SK-N-MC (cell line): ENCODE results near the gene KLF1.

ENCODE experiments used
- EZH2 ChIP-seq: fragments of 200-600 bp; sonication (generic); IDR thresholded peaks from one replicate; pipeline ENCODE4 v1.6.1; 2017; ENCODE audit warnings: antibody characterized with exemption
- FOXP2 ChIP-seq: optimal IDR thresholded peaks from 2 replicates; pipeline ENCODE3; 2011; ENCODE audit warnings: mild to moderate bottlenecking, moderate library complexity; ENCODE audit not compliant: insufficient read depth; ENCODE audit errors: extremely low read length, control extremely low read depth
- POLR2AphosphoS5 ChIP-seq: IDR thresholded peaks from 2 replicates; pipeline ENCODE4 v1.6.1; 2012; ENCODE audit warnings: mild to moderate bottlenecking, low read depth, low read length, borderline replicate concordance

GRCh38 chr19:12930002-12930645 is 43.1 kb upstream of the KLF1 start:
- TF ChIP-seq EZH2 = no peak
- no peak for TF ChIP-seq POLR2AphosphoS5
- TF ChIP-seq FOXP2 = no peak
